Natural killer cell (primary cell): ENCODE results near the gene CCDC39. TPM values are rescaled to one million over a fixed set of nuclear protein-coding genes. Genes with fewer than 3 reads are reported as not detected.

Experiments used
- total RNA-seq, 4 donors: library from RNA; stranded (reverse); fragments of 120-200 nt in 1 of 4; gene quantifications; one replicate each; pipeline versions ENCODE4 v1.2.3 to v1.2.4, GENCODE V29; 2013 to 2022

Gene CCDC39
- total RNA-seq, 3 donors from 2014 or later (not counting 1 experiment from before 2014, with no cell fraction given) = not detected

Other genes starting within 250 kb of the CCDC39 start
- gene TTC14, start 77.3 kb downstream of the CCDC39 start, total RNA-seq = 100 to 1,000 TPM in 2 of 3 donors, 10 to 100 TPM in 1; 92.9 to 115 (median 112) TPM
- gene FXR1, start 233.2 kb upstream of the CCDC39 start, total RNA-seq = 100 to 1,000 TPM; 135 to 149 (median 148) TPM